NCI-H345 (cell line): Measurements from ENCODE around the gene CZIB.
"Not testable (repeated sequence)": the region's sequence is repeated elsewhere in the genome, so short reads cannot be mapped to it uniquely, and the experiment has no call there.

Experiments used
- DNase-seq: peaks from one replicate; lab custom pipeline; 2025; lab: John Stamatoyannopoulos, UW

The CZIB gene

DNA sequence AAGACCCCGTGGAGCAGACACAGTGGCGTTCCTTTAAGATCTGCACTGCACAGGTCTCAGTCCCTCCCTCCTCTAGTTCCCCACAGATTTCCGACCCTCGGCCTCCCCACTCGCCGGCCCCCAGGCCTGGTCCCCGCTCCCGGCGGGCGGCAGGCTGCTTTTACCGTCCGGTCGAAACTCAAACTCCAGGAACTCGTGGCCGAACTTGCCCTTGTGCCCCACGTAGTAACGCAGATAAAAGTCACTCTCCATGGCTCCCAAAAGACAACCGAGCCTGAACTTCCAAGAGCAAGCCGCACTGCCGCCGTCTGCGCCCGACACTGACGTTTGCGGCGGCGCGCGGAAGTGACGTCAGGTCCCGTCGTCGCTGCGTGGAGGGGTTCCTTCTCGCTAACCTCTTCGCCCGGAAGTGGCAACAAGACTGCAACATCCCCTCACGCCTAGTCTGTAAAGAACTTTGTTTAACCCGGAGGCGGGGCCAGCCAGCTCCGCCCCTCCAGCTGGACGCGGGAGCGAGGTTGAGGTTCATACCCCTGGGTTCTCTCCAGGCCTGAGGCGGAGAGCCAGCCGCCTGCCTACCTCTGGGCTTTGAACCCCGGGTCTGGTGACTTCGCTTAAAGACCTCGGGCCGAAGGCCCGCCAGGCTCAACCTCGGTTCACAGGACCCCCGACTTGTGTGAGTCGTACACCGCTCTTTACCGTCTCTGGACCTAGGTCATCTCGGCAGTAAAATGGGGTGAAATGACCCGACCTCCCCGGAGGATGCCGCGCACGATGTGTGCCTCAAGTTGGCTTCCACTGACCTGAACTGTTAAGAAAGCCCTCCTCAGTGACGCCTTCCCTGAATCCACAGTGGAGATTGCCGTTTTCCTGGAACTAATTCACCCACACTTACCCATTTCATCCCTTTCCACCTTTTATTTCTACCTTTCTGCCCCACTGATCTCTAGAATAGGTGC, 18.0 kb upstream of the CZIB start, which contains the start of gene MAGOH:
Gene MAGOH (minus strand): TSS at position 322 of the 959 bp plus-strand sequence. CDS start 70 bp downstream, at position 252.
- DNase-seq = peak; percentile 97

DNA sequence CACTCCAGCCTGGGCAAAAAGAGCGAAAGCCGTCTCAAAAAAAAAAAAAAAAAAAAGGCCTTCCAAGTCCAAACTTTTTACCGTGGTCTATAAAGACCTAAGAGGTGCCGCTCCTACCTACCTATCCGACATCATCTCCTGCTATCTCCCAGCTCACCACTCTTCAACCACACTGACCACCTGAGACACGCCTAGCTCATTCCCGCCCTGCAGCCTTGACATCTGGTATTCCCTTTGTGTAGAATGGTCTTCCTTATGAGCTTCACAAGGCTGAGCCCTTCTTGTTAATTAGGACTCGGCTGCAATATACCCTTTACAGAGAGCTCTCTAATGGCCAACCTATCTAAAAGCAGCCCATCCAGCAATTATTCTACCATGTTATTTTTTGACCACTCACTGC, 17.2 kb upstream of the CZIB start:
- DNase-seq = no peak

DNA sequence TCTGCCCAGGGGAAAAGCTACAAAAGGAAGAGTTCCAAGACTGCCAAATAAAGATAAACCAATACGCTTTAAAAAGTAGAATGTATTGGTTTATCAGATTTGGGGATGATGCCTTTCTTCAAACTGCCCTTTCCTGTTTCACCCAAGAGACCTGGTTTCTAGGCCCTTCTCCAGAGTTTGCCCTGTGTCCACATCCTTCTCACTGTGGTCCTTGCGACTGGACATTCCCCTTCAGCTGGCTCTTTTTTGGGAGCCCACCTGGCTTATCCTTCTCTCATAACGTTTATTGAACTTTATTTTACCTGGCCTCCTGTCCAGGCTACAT, 490 bp upstream of the CZIB start:
- DNase-seq = no peak

DNA sequence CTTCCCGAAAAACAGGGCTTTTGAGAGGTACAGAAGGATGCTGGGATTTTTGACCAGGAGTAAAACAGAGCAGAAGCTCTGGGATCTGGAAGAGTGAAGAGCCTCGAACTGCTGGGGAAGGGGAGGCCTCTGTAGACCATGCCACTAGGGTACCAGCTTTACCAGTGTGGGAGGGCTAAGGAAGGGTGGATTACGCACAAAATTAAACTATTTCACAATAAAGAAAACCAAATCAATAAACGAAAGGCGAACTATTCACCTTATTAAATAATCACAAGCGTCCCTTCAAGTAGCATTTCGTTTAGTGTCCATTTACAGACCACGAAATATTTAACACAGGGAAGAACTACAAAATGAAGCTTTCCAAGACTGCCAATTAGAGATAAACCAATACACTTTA, 723 bp downstream of the CZIB start:
- DNase-seq = no peak

DNA sequence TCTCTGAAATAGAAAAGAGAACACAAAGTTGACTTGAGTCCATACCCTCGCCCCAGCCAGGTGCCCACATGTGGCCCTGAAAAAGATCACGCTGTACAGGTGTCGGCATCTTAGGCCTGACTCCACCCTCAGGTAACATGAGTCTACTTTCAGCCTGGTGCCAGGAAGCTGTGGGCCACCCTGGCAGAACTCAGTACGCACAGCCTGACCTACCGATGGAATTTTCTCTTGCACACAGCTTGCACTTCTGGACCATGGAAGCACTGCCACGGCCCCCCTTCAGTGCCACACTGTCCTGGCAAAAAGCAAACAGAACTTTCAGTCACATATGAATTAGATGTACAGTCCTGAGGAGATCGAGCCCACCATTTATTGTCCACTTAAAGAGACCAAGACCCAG, 2.2 kb downstream of the CZIB start:
- no peak for DNase-seq

DNA sequence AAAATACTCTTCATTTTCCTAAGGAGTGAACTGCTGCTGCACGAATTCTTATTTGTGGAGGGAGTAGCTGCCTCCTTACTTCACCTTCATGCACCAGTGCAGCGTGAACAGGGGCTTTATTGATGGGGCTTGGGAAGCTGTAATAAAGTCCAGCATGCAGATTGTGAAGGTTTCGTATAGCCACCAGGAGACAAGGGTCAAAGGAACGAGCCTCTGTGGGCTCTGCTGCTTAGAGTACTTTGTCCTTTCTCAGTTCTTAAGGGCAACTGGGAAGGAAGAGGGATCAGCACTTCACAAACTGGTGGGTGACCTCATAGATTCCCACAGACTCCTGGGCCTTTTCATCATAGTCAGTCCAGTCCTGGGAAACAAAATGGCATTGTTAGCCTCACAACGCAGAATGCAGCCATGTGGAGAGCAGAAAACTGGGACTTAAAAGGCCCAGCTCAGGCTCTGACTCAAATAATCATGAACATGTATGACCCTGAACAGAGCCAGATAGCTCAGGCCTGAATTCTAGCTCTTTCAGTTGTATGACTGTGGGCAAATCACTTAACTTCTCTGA, 6.0 kb downstream of the CZIB start:
- DNase-seq = no peak

DNA sequence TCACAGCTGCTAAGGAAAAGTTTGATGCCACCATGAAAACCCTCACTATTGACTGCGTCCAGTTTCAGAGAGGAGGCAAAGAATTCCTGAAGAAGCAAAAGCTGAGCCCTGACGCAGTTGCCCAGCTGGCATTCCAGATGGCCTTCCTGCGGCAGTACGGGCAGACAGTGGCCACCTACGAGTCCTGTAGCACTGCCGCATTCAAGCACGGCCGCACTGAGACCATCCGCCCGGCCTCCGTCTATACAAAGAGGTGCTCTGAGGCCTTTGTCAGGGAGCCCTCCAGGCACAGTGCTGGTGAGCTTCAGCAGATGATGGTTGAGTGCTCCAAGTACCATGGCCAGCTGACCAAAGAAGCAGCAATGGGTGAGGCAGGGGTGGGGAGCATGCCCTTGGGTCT, 9.5 kb downstream of the CZIB start:
- DNase-seq = no peak

DNA sequence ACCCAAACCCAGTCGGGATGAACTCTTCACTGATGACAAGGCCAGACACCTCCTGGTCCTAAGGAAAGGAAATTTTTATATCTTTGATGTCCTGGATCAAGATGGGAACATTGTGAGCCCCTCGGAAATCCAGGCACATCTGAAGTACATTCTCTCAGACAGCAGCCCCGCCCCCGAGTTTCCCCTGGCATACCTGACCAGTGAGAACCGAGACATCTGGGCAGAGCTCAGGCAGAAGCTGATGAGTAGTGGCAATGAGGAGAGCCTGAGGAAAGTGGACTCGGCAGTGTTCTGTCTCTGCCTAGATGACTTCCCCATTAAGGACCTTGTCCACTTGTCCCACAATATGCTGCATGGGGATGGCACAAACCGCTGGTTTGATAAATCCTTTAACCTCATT, 10.1 kb downstream of the CZIB start:
- no peak for DNase-seq

DNA sequence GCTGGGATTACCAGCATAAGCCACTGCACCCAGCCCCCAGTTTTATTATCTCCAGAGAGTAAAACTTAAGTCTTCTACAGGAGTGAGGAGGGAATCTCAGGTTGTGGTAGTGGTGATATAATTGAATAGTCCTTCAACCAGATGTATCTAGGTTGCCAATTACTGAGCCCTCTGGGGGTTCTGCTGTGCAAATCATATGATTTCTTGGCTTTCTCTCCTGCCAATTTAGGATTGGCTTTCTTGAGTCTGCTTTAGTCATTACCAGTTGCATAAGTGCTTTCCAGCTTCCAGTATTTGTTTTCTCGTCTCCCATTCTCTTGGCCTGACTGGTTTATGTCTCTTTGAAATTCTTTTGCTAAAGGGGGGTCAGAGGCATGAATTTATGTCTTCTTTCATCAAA, 12.7 kb downstream of the CZIB start:
- no peak for DNase-seq

DNA sequence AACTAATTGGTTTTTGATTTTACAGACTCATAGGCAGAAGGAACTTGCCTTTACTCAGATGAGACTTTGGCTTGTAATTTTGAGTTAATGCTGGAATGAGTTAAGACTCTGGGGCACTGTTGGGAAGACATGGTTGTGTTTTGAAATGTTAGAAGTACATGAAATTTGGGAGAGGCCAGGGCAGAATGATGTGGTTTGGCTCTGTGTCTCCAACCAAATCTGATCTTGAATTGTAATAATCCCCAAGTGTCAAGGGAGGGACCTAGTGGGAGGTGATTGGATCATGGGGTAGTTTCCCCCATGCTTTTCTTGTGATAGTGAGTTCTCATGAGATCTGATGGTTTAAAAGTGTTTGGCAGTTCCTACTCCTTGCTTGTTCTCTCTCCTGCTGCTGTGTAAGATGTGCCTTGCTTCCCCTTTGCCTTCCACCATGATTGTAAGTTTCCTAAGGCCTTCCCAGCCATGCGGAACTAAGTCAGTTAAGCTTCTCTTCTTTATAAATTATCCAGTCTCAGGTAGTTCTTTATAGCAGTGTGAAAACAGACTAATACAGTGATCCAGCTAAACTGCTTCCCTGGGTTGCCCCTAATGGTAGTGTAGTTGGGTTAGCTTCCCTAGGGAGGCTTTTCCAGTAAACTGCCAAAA, 13.6 kb downstream of the CZIB start:
- no peak for DNase-seq

DNA sequence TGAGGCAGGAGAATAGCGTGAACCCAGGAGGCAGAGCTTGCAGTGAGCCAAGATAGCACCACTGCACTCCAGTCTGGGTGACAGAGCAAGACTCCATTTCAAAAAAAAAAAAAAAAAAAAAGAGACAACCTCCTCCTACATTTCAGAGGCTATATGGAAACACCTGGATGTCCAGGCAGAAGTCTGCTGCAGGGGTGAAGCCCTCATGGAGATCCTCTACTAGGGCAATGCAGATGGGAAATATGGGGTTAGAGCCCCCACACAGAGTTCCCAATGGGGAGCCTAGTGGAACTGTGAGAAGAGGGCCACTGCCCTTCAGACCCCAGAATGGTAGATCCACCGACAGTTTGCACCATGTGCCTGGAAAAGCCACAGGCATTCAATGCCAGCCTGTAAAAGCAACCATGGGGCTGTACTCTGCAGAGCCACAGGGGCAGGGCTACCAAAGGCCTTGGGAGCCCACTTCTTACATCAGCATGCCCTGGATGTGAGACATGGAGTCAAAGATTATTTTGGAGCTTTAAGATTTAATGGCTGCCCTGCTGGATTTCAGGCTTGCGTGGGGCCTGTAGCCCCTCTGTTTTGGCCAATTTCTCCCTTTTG, 14.2 kb downstream of the CZIB start:
- DNase-seq = not testable (repeated sequence)

DNA sequence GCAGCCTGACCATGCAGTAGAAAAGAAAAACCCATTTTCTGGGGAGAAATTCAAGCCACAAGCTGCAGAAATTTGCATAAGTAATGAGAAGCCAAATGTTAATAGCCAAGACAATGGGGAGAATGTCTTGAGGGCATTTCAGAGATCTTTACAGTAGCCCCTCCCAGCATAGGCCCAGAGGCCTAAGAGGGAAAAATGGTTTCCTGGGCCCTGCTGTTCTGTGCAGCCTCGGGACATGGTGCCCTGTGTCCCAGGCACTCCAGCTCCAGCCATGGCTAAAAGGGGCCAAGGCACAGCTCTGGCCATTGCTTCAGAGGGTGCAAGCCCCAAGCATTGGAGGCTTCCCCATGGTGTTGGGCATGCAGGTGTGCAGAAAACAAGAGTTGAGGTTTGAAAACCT, 14.9 kb downstream of the CZIB start:
- not testable (repeated sequence) for DNase-seq

DNA sequence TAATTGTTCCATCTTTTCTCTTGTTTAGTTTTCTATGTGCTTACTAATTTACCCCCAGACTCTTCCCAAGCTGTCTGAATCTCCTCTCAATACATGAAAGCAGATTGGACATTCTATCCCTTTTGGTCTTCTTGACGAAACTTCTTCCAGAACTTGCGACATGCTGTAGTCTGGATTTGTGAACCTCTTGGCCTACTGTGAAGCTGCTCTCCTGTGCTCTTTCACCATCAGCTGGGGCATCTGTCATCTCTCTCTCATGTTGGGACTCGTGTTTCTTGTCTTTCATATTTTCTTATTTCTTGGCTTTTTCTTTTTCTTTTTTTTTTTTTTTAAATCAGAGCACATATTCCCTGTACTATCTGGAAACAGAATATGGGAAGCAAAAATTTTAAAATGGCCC, 17.0 kb downstream of the CZIB start:
- no peak for DNase-seq

DNA sequence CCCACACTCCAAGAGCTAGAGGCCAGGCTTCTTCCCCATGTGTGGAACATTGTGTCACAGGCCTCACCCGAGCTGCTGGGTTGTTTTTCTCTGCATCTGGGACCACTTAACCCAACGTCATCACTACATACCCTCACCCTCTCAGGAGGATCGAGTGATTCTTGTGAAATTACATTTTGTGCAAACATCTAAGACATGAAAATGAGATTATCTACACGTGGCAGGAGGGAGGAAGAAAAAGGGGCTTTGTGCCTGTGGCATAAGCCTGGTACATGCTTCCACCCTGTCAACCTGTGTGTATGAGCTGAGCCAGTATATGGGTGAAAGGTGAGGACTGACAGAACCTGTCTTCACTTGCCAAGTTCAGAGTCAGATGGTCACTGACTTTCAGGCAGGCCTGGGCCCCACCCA, 22.2 kb downstream of the CZIB start:
- no peak for DNase-seq

DNA sequence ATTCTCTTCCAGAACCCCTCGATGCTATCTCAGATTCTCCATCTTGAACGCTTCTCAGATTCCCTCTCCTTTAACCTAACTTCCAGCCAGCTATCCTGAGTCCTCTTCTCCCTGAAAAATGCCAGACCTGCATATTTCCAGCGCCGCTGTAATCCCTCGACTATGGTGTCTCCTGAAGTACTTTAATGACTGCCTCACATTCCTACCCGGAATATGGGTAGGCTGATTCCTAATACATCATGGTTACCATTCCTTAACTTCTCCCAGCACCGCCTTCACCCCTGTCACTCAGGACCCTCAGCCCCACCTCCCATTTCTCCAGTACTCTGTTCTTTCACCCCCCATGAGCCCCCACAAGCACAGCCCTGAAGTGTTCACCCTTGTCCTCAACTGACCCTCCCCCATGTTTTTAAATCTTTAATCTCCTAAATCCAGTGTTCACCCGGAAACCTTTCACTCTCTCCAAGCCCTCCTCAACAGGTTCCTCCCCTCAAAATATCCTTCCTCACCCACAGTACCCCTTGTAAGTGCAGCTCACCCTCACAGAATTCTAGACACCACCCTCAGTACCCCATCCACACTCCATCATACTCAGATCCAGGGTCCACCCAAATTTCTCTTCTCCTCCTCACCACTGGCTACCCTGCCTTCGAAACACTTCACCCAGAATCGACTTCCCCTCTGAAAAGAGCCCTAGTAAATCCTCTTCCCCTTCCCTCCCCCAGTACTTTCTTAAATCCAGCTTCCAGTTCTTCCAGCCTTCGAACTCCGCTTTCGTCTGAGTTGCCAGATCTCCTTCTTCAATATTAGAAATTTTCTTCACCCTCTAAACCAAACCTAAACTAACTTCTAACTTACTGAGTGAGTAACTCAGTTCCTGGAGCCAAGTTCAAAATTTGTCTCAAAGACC, 22.9 kb downstream of the CZIB start:
- DNase-seq = no peak

DNA sequence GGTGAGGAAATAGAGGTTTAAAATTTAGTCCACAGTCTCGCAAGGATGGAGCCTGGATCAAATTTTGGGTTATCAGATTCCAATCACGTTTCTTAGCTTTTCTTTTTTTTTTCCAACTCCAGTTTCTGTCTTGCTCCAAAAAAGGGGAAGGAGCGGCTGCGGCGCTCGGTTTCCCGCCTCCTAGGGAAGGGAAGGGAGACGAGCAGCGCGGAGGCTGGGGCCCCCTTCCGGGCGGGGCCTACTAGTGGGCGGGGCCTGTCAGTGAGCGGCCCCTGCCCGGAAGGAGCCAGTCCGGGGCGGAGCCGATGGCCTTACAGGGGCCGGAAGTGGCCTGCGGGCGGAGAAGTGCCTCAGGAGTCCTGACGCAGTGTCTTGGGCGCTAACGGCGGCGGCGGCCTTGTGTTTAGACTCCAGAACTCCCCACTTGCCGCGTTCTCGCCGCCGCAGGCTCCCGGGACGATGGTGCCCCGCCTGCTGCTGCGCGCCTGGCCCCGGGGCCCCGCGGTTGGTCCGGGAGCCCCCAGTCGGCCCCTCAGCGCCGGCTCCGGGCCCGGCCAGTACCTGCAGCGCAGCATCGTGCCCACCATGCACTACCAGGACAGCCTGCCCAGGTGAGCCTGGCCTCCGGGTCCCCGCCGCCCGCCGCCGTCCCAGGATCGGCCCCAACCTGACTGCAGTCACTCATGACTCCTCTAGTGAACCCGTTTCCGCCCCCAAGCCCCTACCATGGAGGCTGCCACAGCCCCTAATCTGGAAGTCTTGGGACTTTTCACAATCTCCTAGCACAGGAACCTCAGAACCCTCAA, 23.7 kb downstream of the CZIB start, which contains the start of gene CPT2:
Gene CPT2 (plus strand): TSS at position 340 of the 806 bp plus-strand sequence. CDS start 120 bp downstream, at position 460.
- DNase-seq = peak; percentile 93

DNA sequence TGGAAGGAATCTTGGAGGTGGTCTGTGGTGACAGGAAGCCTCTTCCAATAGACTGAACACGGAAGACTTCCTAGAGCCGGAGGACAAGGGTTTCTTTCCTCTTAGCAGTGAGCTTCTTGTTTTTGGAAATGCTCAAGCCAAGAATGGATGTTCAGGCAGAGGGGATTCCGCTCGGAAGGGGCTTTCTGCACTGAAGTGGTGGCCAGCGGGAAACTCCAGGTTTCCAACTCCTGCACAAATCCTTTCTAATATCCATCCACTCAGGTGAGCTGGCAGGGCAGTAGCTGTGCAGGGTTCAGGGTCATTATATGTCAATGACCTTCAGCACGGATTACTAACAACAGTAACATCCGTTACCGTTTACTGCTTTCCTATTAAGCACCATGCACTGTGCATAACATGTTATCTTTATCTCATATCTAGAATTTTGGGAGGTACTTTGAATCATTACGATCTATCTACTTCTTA, 24.4 kb downstream of the CZIB start:
- DNase-seq = no peak

DNA sequence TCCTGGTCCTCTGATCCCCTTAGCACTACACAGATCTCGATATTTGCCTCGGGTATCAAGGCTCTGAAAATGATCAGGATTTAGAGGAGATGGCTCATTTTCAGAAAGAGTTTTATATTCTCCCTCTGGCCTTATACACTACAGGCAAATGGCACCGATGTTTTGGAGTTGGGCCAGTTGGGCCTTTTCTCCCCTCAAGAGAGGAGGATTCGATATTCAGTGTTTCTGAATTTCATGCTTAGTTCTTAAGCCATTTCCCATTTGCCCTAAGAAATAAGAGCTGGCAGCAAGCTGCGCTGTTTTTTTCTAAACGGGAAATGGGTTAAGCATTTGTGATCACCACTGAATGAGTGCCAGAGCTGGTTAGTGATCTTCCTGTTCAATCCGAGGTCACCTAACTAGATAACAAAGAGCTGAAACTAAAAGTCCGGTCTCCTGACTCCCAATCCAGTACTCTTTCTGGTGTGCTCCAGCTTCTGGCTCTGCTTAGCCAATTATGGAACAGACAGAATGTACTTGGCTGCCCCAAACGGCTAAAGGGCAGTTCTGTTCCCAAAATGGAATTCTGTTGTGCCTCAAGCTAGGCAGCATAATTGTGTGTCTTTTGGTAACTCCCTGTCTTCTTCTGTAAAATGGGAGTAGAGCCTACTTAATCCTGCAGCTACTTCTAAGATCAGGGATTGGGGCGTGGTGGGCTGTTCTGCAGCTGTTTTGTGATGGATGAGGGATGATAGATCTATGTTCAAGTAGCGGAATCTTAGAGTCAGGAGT, 25.0 kb downstream of the CZIB start:
- no peak for DNase-seq

DNA sequence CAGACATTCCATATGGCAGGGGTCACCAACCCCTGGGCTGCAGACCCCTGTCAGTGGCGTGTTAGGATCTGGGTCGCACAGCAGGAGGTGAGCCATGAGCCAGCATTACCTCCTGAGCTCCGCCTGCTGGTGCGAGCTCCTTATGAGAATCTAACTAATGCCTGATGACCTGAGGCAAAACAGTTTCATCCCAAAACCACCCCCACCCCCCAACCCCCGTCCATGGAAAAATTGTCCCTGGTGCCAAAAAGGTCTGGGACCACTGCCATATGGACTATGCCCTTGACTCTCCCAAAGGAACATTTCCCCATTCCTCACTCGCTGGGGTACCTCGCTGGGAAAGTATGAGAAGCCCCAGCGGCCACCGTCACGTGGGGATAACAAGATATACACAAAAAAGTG, 30.2 kb downstream of the CZIB start:
- DNase-seq = no peak

DNA sequence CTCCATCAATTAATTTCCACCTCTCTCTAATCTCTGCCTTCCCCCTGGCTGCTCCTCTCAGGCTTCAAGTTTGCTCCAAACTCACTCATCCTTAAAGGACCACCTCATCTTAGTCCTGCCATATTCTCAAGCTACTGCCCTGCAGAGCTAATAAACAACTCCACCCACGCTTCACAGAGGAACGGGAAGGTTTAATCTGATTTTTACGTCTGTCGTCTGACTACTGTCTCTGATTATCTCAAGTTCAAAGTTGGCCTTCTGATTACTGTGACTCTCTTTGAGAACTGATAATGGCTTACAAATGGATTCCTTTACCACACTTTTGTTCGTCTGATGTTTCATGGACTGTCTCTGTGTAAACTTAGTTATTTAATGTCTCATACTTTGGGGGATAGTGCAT, 31.4 kb downstream of the CZIB start:
- no peak for DNase-seq
